GM19239 (cell line): ENCODE measurements around the gene CCDC8.
"Not testable (repeated sequence)": the region's sequence is repeated elsewhere in the genome, so short reads cannot be mapped to it uniquely, and the experiment has no call there.

Experiments used
- DNase-seq: peaks from one replicate; pipeline ENCODE4 v3.0.0; 2011; ENCODE audit warnings: low spot score; ENCODE audit not compliant: insufficient read length
- FAIRE-seq: peaks from 2 replicates; lab custom pipeline; 2011; peaks lifted over from hg19 to GRCh38; lab: Jason Lieb, UNC

The CCDC8 gene

GRCh38 chr19:46413262-46414031, at the start of gene CCDC8:
Gene CCDC8 (minus strand): TSS chr19:46413564. CDS start chr19:46412810, 754 bp downstream.
- DNase-seq (no peak), FAIRE-seq (no peak)

- FAIRE-seq, result no peak
Measured at GRCh38 chr19:46461537-46461936, 48.2 kb upstream of the CCDC8 start.

GRCh38 chr19:46460981-46461380, 47.6 kb upstream of the CCDC8 start:
- no peak for DNase-seq

More at GRCh38 chr19:46461537-46461936, 48.2 kb upstream of the CCDC8 start:
- no peak for DNase-seq

GRCh38 chr19:46460055-46460454, 46.7 kb upstream of the CCDC8 start:
- DNase-seq, result no peak
- FAIRE-seq, result no peak

More at GRCh38 chr19:46460981-46461380, 47.6 kb upstream of the CCDC8 start:
- FAIRE-seq, result no peak

- no peak for DNase-seq
- no peak for FAIRE-seq
Measured at GRCh38 chr19:46456930-46457329, 43.6 kb upstream of the CCDC8 start.

GRCh38 chr19:46454244-46454643, 40.9 kb upstream of the CCDC8 start:
- no peak for FAIRE-seq

GRCh38 chr19:46453661-46454060, 40.3 kb upstream of the CCDC8 start:
- DNase-seq, result no peak

More at GRCh38 chr19:46454244-46454643, 40.9 kb upstream of the CCDC8 start:
- no peak for DNase-seq

GRCh38 chr19:46452186-46452585, 38.8 kb upstream of the CCDC8 start:
- DNase-seq, result no peak
- FAIRE-seq, result no peak

More at GRCh38 chr19:46453661-46454060, 40.3 kb upstream of the CCDC8 start:
- no peak for FAIRE-seq

- DNase-seq (no peak), FAIRE-seq (no peak)
Measured at GRCh38 chr19:46451352-46451751, 38.0 kb upstream of the CCDC8 start.

- DNase-seq (no peak), FAIRE-seq (no peak)
Measured at GRCh38 chr19:46450737-46451136, 37.4 kb upstream of the CCDC8 start.

- no peak for FAIRE-seq
- DNase-seq, result no peak
Measured at GRCh38 chr19:46449228-46449627, 35.9 kb upstream of the CCDC8 start.

GRCh38 chr19:46448601-46449000, 35.2 kb upstream of the CCDC8 start:
- no peak for FAIRE-seq
- DNase-seq, result no peak

- no peak for DNase-seq
Measured at GRCh38 chr19:46447824-46448223, 34.5 kb upstream of the CCDC8 start.

GRCh38 chr19:46447006-46447405, 33.6 kb upstream of the CCDC8 start:
- FAIRE-seq (no peak), DNase-seq (no peak)

More at GRCh38 chr19:46447824-46448223, 34.5 kb upstream of the CCDC8 start:
- no peak for FAIRE-seq

- no peak for DNase-seq
- FAIRE-seq, result no peak
Measured at GRCh38 chr19:46446021-46446420, 32.7 kb upstream of the CCDC8 start.

GRCh38 chr19:46442808-46443450, 29.6 kb upstream of the CCDC8 start:
- DNase-seq (no peak), FAIRE-seq (no peak)

GRCh38 chr19:46441866-46442265, 28.5 kb upstream of the CCDC8 start:
- FAIRE-seq, result no peak
- no peak for DNase-seq

- FAIRE-seq, DNase-seq: not testable (repeated sequence)
Measured at GRCh38 chr19:46435689-46436088, 22.3 kb upstream of the CCDC8 start.

GRCh38 chr19:46435009-46435408, 21.6 kb upstream of the CCDC8 start:
- no peak for FAIRE-seq
- no peak for DNase-seq

GRCh38 chr19:46433470-46433869, 20.1 kb upstream of the CCDC8 start:
- FAIRE-seq, result not testable (repeated sequence)

GRCh38 chr19:46431824-46432223, 18.5 kb upstream of the CCDC8 start:
- no peak for FAIRE-seq

More at GRCh38 chr19:46433470-46433869, 20.1 kb upstream of the CCDC8 start:
- DNase-seq, result not testable (repeated sequence)

More at GRCh38 chr19:46431824-46432223, 18.5 kb upstream of the CCDC8 start:
- DNase-seq, result no peak
